Sigmoid colon (tissue), 4 donors: ENCODE measurements around the gene RARS2.

ENCODE experiments used
- CTCF ChIP-seq, 4 experiments: fragments of 450-650 bp in 3 of 4; fragments of 200-600 bp in 1 of 4; IDR thresholded peaks; one replicate each; pipeline ENCODE4 v1.5.1; 2016 to 2019; ENCODE audit warnings: antibody characterized with exemption in 4 of 4, mild to moderate bottlenecking in 3 of 4, moderate library complexity in 2 of 4
- EP300 ChIP-seq, 4 donors: sonication (generic); formaldehyde crosslinking; IDR thresholded peaks; one replicate each; pipeline ENCODE4 v1.6.1; 2017; ENCODE audit warnings: antibody characterized with exemption in 4 of 4
- POLR2A ChIP-seq, 2 donors: fragments of 450-650 bp; IDR thresholded peaks; one replicate each; pipeline ENCODE4 v1.6.1; 2016; ENCODE audit warnings: antibody characterized with exemption in 2 of 2, mild to moderate bottlenecking in 2 of 2, moderate library complexity in 2 of 2
- POLR2AphosphoS5 ChIP-seq, 4 donors: sonication (generic); formaldehyde crosslinking; IDR thresholded peaks; one replicate each; pipeline ENCODE4 v1.6.1; 2017; ENCODE audit warnings: antibody characterized with exemption in 4 of 4

DNA sequence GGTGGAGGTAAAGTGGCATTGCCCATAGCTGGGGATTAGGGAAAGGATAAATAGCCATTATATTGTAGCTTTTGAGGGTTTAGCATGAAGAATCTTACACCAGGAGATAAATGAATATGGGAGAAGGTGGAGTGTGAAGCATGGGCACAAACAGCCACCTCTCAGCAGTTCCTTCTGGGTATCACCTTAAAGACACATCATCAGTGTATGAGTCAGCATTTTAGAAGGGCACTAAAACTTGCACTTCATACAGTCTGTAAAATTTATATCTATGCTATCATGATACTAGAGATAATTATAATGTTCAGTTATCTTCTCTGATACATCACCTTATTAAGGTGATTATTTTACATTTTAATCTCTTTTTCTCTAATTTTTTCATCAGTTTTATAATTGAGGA, 91.7 kb downstream of the RARS2 start:
- TF ChIP-seq POLR2A (IDR thresholded peaks at IDR 0.05) (no peak), EP300 (IDR thresholded peaks at IDR 0.05) (no peak), CTCF (IDR thresholded peaks at IDR 0.05) (no peak), POLR2AphosphoS5 (IDR thresholded peaks at IDR 0.05) (no peak)
